WTC11 (cell line): ENCODE measurements around the gene SKOR2. TPM values are rescaled to one million over a fixed set of nuclear protein-coding genes. Genes with fewer than 3 reads are reported as not detected.
A peak's percentile ranks its signal among the peaks of the same experiment; 100 is the strongest.

Source experiments
- ATAC-seq: fragments of 200-7000 bp; cut with Tn5 transposase; 2 replicates; pipeline ENCODE4 v1.10.0; 2021; ENCODE audit warnings: mild to moderate bottlenecking, moderate library complexity
- CTCF ChIA-PET: fragments of 300-600 bp; sonication (Branson Sonifier 250); formaldehyde crosslinking; loops from one replicate; lab custom pipeline; 2021; ENCODE audit warnings: antibody characterized with exemption; lab: Charles Lee
- POLR2A ChIA-PET: fragments of 350-600 bp; sonication (Branson Sonifier 250); formaldehyde crosslinking; loops from one replicate; lab custom pipeline; 2021; ENCODE audit warnings: antibody characterized with exemption; lab: Charles Lee
- DNase-seq: peaks from one replicate; pipeline ENCODE4 v3.0.0; 2021; ENCODE audit warnings: low spot score
- H3K27ac Mint-ChIP-seq: 2 replicates; pipeline ENCODE4 v1.8.0; 2021; ENCODE audit warnings: mixed read lengths
- H3K27me3 Mint-ChIP-seq: 2 replicates; pipeline ENCODE4 v1.8.0; 2021; ENCODE audit warnings: low read depth, mild to moderate bottlenecking, moderate library complexity, mixed read lengths
- H3K36me3 Mint-ChIP-seq: 2 replicates; pipeline ENCODE4 v1.8.0; 2021; ENCODE audit warnings: mixed read lengths
- H3K4me1 Mint-ChIP-seq: 2 replicates; pipeline ENCODE4 v1.8.0; 2022; ENCODE audit warnings: mixed read lengths
- H3K4me3 Mint-ChIP-seq: 2 replicates; pipeline ENCODE4 v1.8.0; 2021; ENCODE audit warnings: mild to moderate bottlenecking, moderate library complexity, mixed read lengths
- H3K9me3 Mint-ChIP-seq: 2 replicates; pipeline ENCODE4 v1.8.0; 2021; ENCODE audit warnings: mixed read lengths
- JAZF1 ChIP-seq: fragments of 250-450 bp; sonication (Bioruptor Pico); IDR thresholded peaks from 2 replicates; pipeline ENCODE4 v1.9.0; 2021; ENCODE audit warnings: moderate library complexity, mild to moderate bottlenecking, inconsistent platforms
- MYBL2 ChIP-seq: sonication (generic); formaldehyde crosslinking; IDR thresholded peaks from 2 replicates; pipeline ENCODE4 v1.8.1; 2023; ENCODE audit warnings: mild to moderate bottlenecking, moderate library complexity, missing genetic modification reagents
- NFE2L1 ChIP-seq: sonication (generic); formaldehyde crosslinking; IDR thresholded peaks from 2 replicates; pipeline ENCODE4 v1.8.1; 2023; ENCODE audit warnings: missing genetic modification reagents
- NR2C2 ChIP-seq: sonication (generic); formaldehyde crosslinking; IDR thresholded peaks from 2 replicates; pipeline ENCODE4 v1.8.0; 2022; ENCODE audit warnings: mild to moderate bottlenecking, missing genetic modification reagents
- RELA ChIP-seq: sonication (generic); formaldehyde crosslinking; IDR thresholded peaks from 2 replicates; pipeline ENCODE4 v1.8.1; 2022; ENCODE audit warnings: missing genetic modification reagents, mild to moderate bottlenecking, borderline replicate concordance
- ZNF317 ChIP-seq: sonication (generic); formaldehyde crosslinking; IDR thresholded peaks from 2 replicates; pipeline ENCODE4 v1.8.1; 2023; ENCODE audit warnings: low read depth, mild to moderate bottlenecking, moderate library complexity, missing genetic modification reagents, borderline replicate concordance
- ZNF396 ChIP-seq: fragments of 250-450 bp; sonication (Bioruptor Pico); IDR thresholded peaks from 2 replicates; pipeline ENCODE4 v1.8.0; 2021; ENCODE audit warnings: mild to moderate bottlenecking, moderate library complexity, borderline replicate concordance
- total RNA-seq: library from RNA; stranded (reverse); gene quantifications from 3 replicates; pipeline ENCODE4 v1.2.3, GENCODE V29; 2021
- TF ChIP-seq, protein P1 (sequence below): sonication (generic); formaldehyde crosslinking; IDR thresholded peaks from 2 replicates; pipeline ENCODE4 v1.8.0; 2023; ENCODE audit warnings: missing genetic modification reagents
- TF ChIP-seq, protein P2 (sequence below): sonication (generic); formaldehyde crosslinking; IDR thresholded peaks from 2 replicates; pipeline ENCODE4 v1.8.1; 2022; ENCODE audit warnings: missing genetic modification reagents, borderline replicate concordance
- TF ChIP-seq, protein P3 (sequence below): sonication (generic); formaldehyde crosslinking; IDR thresholded peaks from 2 replicates; pipeline ENCODE4 v1.8.0; 2023; ENCODE audit warnings: mild to moderate bottlenecking, missing genetic modification reagents
- TF ChIP-seq, protein P4 (sequence below): fragments of 250-450 bp; sonication (Bioruptor Pico); IDR thresholded peaks from 2 replicates; pipeline ENCODE4 v1.9.0; 2021; ENCODE audit warnings: moderate library complexity, mild to moderate bottlenecking, inconsistent platforms, borderline replicate concordance
- TF ChIP-seq, protein P5 (sequence below): sonication (generic); formaldehyde crosslinking; IDR thresholded peaks from 2 replicates; pipeline ENCODE4 v1.8.0; 2023; ENCODE audit warnings: missing genetic modification reagents, mild to moderate bottlenecking, borderline replicate concordance
- TF ChIP-seq, protein P6 (sequence below): sonication (generic); formaldehyde crosslinking; IDR thresholded peaks from 2 replicates; pipeline ENCODE4 v1.8.0; 2022; ENCODE audit warnings: mild to moderate bottlenecking, missing genetic modification reagents
- TF ChIP-seq, protein P7 (sequence below): fragments of 250-450 bp; sonication (Bioruptor Pico); IDR thresholded peaks from 2 replicates; pipeline ENCODE4 v1.8.0; 2021; ENCODE audit warnings: mild to moderate bottlenecking
- TF ChIP-seq, protein P8 (sequence below): fragments of 250-450 bp; sonication (Bioruptor Pico); IDR thresholded peaks from 2 replicates; pipeline ENCODE4 v1.9.0; 2021; ENCODE audit warnings: mild to moderate bottlenecking, borderline replicate concordance

The SKOR2 gene
- total RNA-seq, 1 experiment from 2014 or later, result 1.3 TPM

DNA sequence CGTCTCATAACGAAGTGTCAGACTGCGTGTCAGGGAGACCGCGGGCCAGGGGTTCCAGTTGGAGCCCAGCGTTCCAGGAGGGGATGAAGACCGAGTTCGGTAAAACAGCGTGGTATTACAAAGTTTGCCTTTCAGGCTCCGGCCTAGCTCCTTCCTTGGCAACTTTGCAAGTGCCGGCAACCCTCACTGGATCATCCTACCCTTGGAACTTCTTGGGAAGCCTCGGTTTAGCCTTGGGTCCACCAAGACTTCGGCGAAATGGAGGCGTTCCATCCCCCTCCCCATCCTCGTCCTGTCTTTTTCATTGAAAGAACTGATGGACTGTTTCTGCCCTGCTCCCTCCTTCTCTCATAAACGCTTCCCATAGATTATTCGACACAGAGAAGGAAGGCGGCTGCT lies 10.4 kb upstream of the SKOR2 start:
- DNase-seq (no peak), ATAC-seq (no peak)
- Mint-ChIP-seq H3K27me3 (peaks cover 100% of the 10 kb centered on the region), H3K4me1 (peaks cover 38% of the 10 kb centered on the region), H3K4me3 (peak overlapping the region; percentile 89), H3K36me3 (no peaks in the 10 kb centered on the region), H3K9me3 (no peaks in the 10 kb centered on the region), H3K27ac (no peak overlapping the region)
- ChIA-PET CTCF (interaction anchor here (0.8 to 3.7 kb wide), 11 partner anchors 10 to 336 kb away, joined by 3 to 36 read pairs (median 4); partner anchors contain the start of genes HDHD2 and SKOR2), POLR2A (interaction anchor here (0.6 to 1.3 kb wide), 3 partner anchors 11 to 100 kb away, joined by 3 to 4 read pairs (median 3); no protein-coding TSS in a partner anchor)
- TF ChIP-seq, protein P1, sequence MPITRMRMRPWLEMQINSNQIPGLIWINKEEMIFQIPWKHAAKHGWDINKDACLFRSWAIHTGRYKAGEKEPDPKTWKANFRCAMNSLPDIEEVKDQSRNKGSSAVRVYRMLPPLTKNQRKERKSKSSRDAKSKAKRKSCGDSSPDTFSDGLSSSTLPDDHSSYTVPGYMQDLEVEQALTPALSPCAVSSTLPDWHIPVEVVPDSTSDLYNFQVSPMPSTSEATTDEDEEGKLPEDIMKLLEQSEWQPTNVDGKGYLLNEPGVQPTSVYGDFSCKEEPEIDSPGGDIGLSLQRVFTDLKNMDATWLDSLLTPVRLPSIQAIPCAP (CRISPR knock-in tag), result no peak
- no peak for TF ChIP-seq JAZF1 (CRISPR knock-in tag)
- TF ChIP-seq MYBL2 (CRISPR knock-in tag), result no peak
- TF ChIP-seq, protein P2, sequence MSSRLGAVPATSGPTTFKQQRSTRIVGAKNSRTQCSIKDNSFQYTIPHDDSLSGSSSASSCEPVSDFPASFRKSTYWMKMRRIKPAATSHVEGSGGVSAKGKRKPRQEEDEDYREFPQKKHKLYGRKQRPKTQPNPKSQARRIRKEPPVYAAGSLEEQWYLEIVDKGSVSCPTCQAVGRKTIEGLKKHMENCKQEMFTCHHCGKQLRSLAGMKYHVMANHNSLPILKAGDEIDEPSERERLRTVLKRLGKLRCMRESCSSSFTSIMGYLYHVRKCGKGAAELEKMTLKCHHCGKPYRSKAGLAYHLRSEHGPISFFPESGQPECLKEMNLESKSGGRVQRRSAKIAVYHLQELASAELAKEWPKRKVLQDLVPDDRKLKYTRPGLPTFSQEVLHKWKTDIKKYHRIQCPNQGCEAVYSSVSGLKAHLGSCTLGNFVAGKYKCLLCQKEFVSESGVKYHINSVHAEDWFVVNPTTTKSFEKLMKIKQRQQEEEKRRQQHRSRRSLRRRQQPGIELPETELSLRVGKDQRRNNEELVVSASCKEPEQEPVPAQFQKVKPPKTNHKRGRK (CRISPR knock-in tag), result no peak
- TF ChIP-seq, protein P3, sequence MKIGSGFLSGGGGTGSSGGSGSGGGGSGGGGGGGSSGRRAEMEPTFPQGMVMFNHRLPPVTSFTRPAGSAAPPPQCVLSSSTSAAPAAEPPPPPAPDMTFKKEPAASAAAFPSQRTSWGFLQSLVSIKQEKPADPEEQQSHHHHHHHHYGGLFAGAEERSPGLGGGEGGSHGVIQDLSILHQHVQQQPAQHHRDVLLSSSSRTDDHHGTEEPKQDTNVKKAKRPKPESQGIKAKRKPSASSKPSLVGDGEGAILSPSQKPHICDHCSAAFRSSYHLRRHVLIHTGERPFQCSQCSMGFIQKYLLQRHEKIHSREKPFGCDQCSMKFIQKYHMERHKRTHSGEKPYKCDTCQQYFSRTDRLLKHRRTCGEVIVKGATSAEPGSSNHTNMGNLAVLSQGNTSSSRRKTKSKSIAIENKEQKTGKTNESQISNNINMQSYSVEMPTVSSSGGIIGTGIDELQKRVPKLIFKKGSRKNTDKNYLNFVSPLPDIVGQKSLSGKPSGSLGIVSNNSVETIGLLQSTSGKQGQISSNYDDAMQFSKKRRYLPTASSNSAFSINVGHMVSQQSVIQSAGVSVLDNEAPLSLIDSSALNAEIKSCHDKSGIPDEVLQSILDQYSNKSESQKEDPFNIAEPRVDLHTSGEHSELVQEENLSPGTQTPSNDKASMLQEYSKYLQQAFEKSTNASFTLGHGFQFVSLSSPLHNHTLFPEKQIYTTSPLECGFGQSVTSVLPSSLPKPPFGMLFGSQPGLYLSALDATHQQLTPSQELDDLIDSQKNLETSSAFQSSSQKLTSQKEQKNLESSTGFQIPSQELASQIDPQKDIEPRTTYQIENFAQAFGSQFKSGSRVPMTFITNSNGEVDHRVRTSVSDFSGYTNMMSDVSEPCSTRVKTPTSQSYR (CRISPR knock-in tag), result no peak
- no peak for TF ChIP-seq RELA (CRISPR knock-in tag)
- TF ChIP-seq, protein P4, sequence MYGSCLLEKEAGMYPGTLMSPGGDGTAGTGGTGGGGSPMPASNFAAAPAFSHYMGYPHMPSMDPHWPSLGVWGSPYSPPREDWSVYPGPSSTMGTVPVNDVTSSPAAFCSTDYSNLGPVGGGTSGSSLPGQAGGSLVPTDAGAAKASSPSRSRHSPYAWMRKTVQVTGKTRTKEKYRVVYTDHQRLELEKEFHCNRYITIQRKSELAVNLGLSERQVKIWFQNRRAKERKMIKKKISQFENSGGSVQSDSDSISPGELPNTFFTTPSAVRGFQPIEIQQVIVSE (CRISPR knock-in tag), result no peak
- TF ChIP-seq, protein P5, sequence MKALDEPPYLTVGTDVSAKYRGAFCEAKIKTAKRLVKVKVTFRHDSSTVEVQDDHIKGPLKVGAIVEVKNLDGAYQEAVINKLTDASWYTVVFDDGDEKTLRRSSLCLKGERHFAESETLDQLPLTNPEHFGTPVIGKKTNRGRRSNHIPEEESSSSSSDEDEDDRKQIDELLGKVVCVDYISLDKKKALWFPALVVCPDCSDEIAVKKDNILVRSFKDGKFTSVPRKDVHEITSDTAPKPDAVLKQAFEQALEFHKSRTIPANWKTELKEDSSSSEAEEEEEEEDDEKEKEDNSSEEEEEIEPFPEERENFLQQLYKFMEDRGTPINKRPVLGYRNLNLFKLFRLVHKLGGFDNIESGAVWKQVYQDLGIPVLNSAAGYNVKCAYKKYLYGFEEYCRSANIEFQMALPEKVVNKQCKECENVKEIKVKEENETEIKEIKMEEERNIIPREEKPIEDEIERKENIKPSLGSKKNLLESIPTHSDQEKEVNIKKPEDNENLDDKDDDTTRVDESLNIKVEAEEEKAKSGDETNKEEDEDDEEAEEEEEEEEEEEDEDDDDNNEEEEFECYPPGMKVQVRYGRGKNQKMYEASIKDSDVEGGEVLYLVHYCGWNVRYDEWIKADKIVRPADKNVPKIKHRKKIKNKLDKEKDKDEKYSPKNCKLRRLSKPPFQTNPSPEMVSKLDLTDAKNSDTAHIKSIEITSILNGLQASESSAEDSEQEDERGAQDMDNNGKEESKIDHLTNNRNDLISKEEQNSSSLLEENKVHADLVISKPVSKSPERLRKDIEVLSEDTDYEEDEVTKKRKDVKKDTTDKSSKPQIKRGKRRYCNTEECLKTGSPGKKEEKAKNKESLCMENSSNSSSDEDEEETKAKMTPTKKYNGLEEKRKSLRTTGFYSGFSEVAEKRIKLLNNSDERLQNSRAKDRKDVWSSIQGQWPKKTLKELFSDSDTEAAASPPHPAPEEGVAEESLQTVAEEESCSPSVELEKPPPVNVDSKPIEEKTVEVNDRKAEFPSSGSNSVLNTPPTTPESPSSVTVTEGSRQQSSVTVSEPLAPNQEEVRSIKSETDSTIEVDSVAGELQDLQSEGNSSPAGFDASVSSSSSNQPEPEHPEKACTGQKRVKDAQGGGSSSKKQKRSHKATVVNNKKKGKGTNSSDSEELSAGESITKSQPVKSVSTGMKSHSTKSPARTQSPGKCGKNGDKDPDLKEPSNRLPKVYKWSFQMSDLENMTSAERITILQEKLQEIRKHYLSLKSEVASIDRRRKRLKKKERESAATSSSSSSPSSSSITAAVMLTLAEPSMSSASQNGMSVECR (CRISPR knock-in tag), result no peak
- no peak for TF ChIP-seq ZNF396
- no peak for TF ChIP-seq ZNF317 (CRISPR knock-in tag)
- TF ChIP-seq, protein P6, sequence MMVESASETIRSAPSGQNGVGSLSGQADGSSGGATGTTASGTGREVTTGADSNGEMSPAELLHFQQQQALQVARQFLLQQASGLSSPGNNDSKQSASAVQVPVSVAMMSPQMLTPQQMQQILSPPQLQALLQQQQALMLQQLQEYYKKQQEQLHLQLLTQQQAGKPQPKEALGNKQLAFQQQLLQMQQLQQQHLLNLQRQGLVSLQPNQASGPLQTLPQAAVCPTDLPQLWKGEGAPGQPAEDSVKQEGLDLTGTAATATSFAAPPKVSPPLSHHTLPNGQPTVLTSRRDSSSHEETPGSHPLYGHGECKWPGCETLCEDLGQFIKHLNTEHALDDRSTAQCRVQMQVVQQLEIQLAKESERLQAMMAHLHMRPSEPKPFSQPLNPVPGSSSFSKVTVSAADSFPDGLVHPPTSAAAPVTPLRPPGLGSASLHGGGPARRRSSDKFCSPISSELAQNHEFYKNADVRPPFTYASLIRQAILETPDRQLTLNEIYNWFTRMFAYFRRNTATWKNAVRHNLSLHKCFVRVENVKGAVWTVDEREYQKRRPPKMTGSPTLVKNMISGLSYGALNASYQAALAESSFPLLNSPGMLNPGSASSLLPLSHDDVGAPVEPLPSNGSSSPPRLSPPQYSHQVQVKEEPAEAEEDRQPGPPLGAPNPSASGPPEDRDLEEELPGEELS (CRISPR knock-in tag), result no peak
- TF ChIP-seq, protein P7, sequence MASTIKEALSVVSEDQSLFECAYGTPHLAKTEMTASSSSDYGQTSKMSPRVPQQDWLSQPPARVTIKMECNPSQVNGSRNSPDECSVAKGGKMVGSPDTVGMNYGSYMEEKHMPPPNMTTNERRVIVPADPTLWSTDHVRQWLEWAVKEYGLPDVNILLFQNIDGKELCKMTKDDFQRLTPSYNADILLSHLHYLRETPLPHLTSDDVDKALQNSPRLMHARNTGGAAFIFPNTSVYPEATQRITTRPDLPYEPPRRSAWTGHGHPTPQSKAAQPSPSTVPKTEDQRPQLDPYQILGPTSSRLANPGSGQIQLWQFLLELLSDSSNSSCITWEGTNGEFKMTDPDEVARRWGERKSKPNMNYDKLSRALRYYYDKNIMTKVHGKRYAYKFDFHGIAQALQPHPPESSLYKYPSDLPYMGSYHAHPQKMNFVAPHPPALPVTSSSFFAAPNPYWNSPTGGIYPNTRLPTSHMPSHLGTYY (CRISPR knock-in tag), result no peak
- no peak for TF ChIP-seq NR2C2 (CRISPR knock-in tag)
- TF ChIP-seq, protein P8, sequence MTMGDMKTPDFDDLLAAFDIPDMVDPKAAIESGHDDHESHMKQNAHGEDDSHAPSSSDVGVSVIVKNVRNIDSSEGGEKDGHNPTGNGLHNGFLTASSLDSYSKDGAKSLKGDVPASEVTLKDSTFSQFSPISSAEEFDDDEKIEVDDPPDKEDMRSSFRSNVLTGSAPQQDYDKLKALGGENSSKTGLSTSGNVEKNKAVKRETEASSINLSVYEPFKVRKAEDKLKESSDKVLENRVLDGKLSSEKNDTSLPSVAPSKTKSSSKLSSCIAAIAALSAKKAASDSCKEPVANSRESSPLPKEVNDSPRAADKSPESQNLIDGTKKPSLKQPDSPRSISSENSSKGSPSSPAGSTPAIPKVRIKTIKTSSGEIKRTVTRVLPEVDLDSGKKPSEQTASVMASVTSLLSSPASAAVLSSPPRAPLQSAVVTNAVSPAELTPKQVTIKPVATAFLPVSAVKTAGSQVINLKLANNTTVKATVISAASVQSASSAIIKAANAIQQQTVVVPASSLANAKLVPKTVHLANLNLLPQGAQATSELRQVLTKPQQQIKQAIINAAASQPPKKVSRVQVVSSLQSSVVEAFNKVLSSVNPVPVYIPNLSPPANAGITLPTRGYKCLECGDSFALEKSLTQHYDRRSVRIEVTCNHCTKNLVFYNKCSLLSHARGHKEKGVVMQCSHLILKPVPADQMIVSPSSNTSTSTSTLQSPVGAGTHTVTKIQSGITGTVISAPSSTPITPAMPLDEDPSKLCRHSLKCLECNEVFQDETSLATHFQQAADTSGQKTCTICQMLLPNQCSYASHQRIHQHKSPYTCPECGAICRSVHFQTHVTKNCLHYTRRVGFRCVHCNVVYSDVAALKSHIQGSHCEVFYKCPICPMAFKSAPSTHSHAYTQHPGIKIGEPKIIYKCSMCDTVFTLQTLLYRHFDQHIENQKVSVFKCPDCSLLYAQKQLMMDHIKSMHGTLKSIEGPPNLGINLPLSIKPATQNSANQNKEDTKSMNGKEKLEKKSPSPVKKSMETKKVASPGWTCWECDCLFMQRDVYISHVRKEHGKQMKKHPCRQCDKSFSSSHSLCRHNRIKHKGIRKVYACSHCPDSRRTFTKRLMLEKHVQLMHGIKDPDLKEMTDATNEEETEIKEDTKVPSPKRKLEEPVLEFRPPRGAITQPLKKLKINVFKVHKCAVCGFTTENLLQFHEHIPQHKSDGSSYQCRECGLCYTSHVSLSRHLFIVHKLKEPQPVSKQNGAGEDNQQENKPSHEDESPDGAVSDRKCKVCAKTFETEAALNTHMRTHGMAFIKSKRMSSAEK, result no peak
- TF ChIP-seq NFE2L1, result no peak
